K562 (cell line): ENCODE results near the gene HSDL1. TPM values are rescaled to one million over a fixed set of nuclear protein-coding genes. Genes with fewer than 3 reads are reported as not detected.

Experiments
- ATAC-seq: fragments of 200-7000 bp; cut with Tn5 transposase; 3 replicates; pipeline ENCODE4 v1.9.1; 2020; ENCODE audit warnings: moderate library complexity
- BruUV-seq: library from RNA; stranded (reverse); fragments of 400-500 nt; replicated peaks from 2 replicates; lab custom pipeline; 2021; lab: Mats Ljungman, UMichigan
- CTCF ChIA-PET: fragments of 300-600 bp; formaldehyde crosslinking; extraction: SDS; loops from one replicate; lab custom pipeline; 2021; ENCODE audit warnings: low intra/inter-chr PET ratio; lab: Yijun Ruan, JAX
- POLR2A ChIA-PET: fragments of 300-600, 350-650 bp; sonication (Branson Sonifier 250); formaldehyde crosslinking; extraction: SDS; loops from one replicate; lab custom pipeline; 2021; ENCODE audit warnings: antibody characterized with exemption, inconsistent platforms; lab: Yijun Ruan, JAX
- DNase-seq, 4 experiments: peaks; one replicate each; pipeline versions ENCODE4 v3.0.0 to v3.0.0-alpha.2; 2011 to 2018; ENCODE audit warnings: low spot score in 3 of 4, mixed read lengths in 3 of 4; ENCODE audit errors: extremely low read depth in 1 of 4
- FAIRE-seq: peaks from 2 replicates; lab custom pipeline; 2011; peaks lifted over from hg19 to GRCh38; lab: Jason Lieb, UNC
- H2AFZ ChIP-seq: 2 replicates; pipeline ENCODE4 v1.6.0; 2011; ENCODE audit warnings: low read depth, low read length, control low read depth, inconsistent platforms
- H3K27ac ChIP-seq: fragments of 200-600 bp; 3 replicates; pipeline ENCODE4 v1.8.0; 2011; ENCODE audit warnings: low read depth, mild to moderate bottlenecking, control low read depth, inconsistent platforms, low read length, moderate library complexity, mixed read lengths; ENCODE audit errors: extremely low read depth
- H3K27me3 ChIP-seq, 2 experiments: fragments of 300-600 bp in 1 of 2; 2 replicates in 1 of 2; 3 replicates in 1 of 2; pipeline versions ENCODE4 v1.6.0 to v1.8.0; 2011; ENCODE audit warnings: inconsistent platforms in 2 of 2, low read length in 2 of 2, mild to moderate bottlenecking in 1 of 2, mixed read lengths in 1 of 2, moderate library complexity in 1 of 2; ENCODE audit not compliant: control insufficient read depth in 2 of 2, insufficient read depth in 2 of 2
- H3K36me3 ChIP-seq: fragments of 300-600 bp; 3 replicates; pipeline ENCODE4 v1.8.0; 2011; ENCODE audit warnings: mild to moderate bottlenecking, low read length, inconsistent platforms; ENCODE audit not compliant: control insufficient read depth, insufficient read depth
- H3K4me1 ChIP-seq, 2 experiments: fragments of 200-600 bp in 1 of 2; replicated peaks in 1 of 2; 2 replicates in 1 of 2; 3 replicates in 1 of 2; pipeline versions ENCODE4 v1.5.1 to v1.8.0; 2011; ENCODE audit warnings: inconsistent platforms in 2 of 2, low read length in 2 of 2, mild to moderate bottlenecking in 1 of 2, mixed read lengths in 1 of 2, moderate library complexity in 1 of 2; ENCODE audit not compliant: control insufficient read depth in 2 of 2, insufficient read depth in 2 of 2
- H3K4me2 ChIP-seq: 2 replicates; pipeline ENCODE4 v1.6.1; 2011; ENCODE audit warnings: low read length, control low read depth, inconsistent platforms, mixed read lengths; ENCODE audit not compliant: insufficient read depth
- H3K4me3 ChIP-seq: fragments of 200-600 bp; sonication (generic), shearing (Covaris generic); 2 replicates; pipeline ENCODE4 v1.5.1; 2016; ENCODE audit warnings: control low read depth, inconsistent platforms
- H3K79me2 ChIP-seq: fragments of 200-600 bp; 3 replicates; pipeline ENCODE4 v1.8.0; 2011; ENCODE audit warnings: low read length, inconsistent platforms; ENCODE audit not compliant: control insufficient read depth, insufficient read depth
- H3K9ac ChIP-seq, 2 experiments: 2 replicates each; pipeline versions ENCODE4 v1.6.0 to v1.6.1; 2011; ENCODE audit warnings: low read depth in 2 of 2, low read length in 2 of 2, control low read depth in 1 of 2, inconsistent platforms in 1 of 2, mild to moderate bottlenecking in 1 of 2, mixed read lengths in 1 of 2; ENCODE audit not compliant: insufficient read depth in 1 of 2
- H3K9me1 ChIP-seq: one replicate; pipeline ENCODE4 v1.6.0; 2011; ENCODE audit warnings: inconsistent platforms, mild to moderate bottlenecking, low read length, moderate library complexity; ENCODE audit not compliant: control insufficient read depth, insufficient read depth
- H3K9me3 ChIP-seq: replicated peaks from 2 replicates; pipeline ENCODE4 v1.5.1; 2011; ENCODE audit warnings: low read depth, low read length, inconsistent platforms; ENCODE audit not compliant: control insufficient read depth, insufficient read depth
- H4K20me1 ChIP-seq: replicated peaks from 2 replicates; pipeline ENCODE4 v1.6.1; 2011; ENCODE audit warnings: low read length, inconsistent platforms, mixed read lengths; ENCODE audit not compliant: control insufficient read depth, insufficient read depth
- CBX5 ChIP-seq: IDR thresholded peaks from 2 replicates; pipeline ENCODE4 v1.6.1; 2014; ENCODE audit warnings: low read depth, borderline replicate concordance
- PTRF ChIP-seq: fragments of 450-650 bp; IDR thresholded peaks from 2 replicates; pipeline ENCODE4 v1.6.1; 2016; ENCODE audit warnings: mild to moderate bottlenecking, missing genetic modification characterization, missing compliant biosample characterization
- RFX1 ChIP-seq: fragments of 450-650 bp; IDR thresholded peaks from 2 replicates; pipeline ENCODE4 v1.6.1; 2016; ENCODE audit warnings: mild to moderate bottlenecking, moderate library complexity
- TAF15 ChIP-seq: fragments of 200-400 bp; formaldehyde crosslinking; IDR thresholded peaks from 2 replicates; pipeline ENCODE4 v1.6.1; 2017; ENCODE audit warnings: mild to moderate bottlenecking, low read depth, low read length, moderate library complexity
- ZNF347 ChIP-seq: fragments of 450-650 bp; formaldehyde crosslinking; IDR thresholded peaks from 2 replicates; pipeline ENCODE4 v1.4.0; 2020; ENCODE audit warnings: low read depth, mild to moderate bottlenecking, moderate library complexity
- ZNF695 ChIP-seq: fragments of 450-650 bp; formaldehyde crosslinking; IDR thresholded peaks from 2 replicates; pipeline ENCODE4 v1.4.0; 2020; ENCODE audit warnings: mild to moderate bottlenecking, moderate library complexity
- WGBS: fragments of 100-300 bp; shearing (Covaris generic); methylation state at CpG from one replicate; pipeline ENCODE4 v1.1.6; 2016; ENCODE audit warnings: low coverage, mixed read lengths; ENCODE audit not compliant: insufficient coverage; ENCODE audit errors: missing lambda C conversion rate; 5-methylcytosine and 5-hydroxymethylcytosine counted together
- in situ Hi-C: fragments of 300-500 bp; cut with MboI; formaldehyde crosslinking; loops from 4 replicates; pipeline ENCODE4 v1.15.0; 2018; ENCODE audit warnings: inconsistent platforms, mixed read lengths
- intact Hi-C: fragments of 100-400 bp; cut with micrococcal nuclease; formaldehyde crosslinking; loops from 2 replicates; pipeline ENCODE4 v1.14.2; 2022
- polyA plus RNA-seq, 8 experiments: library from polyadenylated mRNA; depleted of rRNA in 4 of 8; stranded (reverse) in 5 of 8; unstranded in 3 of 8; fragments of >200 nt; fragmentation: Nextera tagmentation in 2 of 8; fragmentation: Illumina TruSeq in 1 of 8; extraction: Ambion mirVana in 2 of 8; extraction: Trizol in 1 of 8; gene quantifications; 2 replicates each; pipeline versions ENCODE4 v1.2.1 to v1.2.3, GENCODE V29; 2011 to 2014; ENCODE audit warnings: inconsistent platforms in 1 of 8, missing spikeins in 1 of 8
- total RNA-seq, 7 experiments: library from RNA; depleted of rRNA in 6 of 7; stranded (reverse); fragments of >200 nt in 6 of 7; fragmentation: Illumina TruSeq in 2 of 7; extraction: Trizol in 2 of 7; gene quantifications; 2 replicates each; pipeline versions ENCODE4 v1.2.1 to v1.2.3, GENCODE V29; 2011 to 2021; ENCODE audit warnings: low replicate concordance in 1 of 7
- TF ChIP-seq, protein P1 (sequence below): IDR thresholded peaks from 2 replicates; pipeline ENCODE4 v1.6.1; 2011; ENCODE audit warnings: borderline replicate concordance, low read depth, mild to moderate bottlenecking, moderate library complexity, low read length; ENCODE audit not compliant: insufficient read depth, poor library complexity, severe bottlenecking
- TF ChIP-seq, protein P2 (sequence below): fragments of 450-650 bp; IDR thresholded peaks from 2 replicates; pipeline ENCODE4 v1.6.1; 2016
- TF ChIP-seq, protein P3 (sequence below): fragments of 450-650 bp; IDR thresholded peaks from 2 replicates; pipeline ENCODE4 v1.7.1; 2018; ENCODE audit warnings: mild to moderate bottlenecking, low read depth; ENCODE audit not compliant: partially characterized antibody

Gene HSDL1
- total and polyA plus RNA-seq, 9 of the 15 experiments (the other 6 are each of a cell fraction or from before 2014, with no cell fraction given) = 14.8 to 41.2 (median 27.7) TPM

DNA sequence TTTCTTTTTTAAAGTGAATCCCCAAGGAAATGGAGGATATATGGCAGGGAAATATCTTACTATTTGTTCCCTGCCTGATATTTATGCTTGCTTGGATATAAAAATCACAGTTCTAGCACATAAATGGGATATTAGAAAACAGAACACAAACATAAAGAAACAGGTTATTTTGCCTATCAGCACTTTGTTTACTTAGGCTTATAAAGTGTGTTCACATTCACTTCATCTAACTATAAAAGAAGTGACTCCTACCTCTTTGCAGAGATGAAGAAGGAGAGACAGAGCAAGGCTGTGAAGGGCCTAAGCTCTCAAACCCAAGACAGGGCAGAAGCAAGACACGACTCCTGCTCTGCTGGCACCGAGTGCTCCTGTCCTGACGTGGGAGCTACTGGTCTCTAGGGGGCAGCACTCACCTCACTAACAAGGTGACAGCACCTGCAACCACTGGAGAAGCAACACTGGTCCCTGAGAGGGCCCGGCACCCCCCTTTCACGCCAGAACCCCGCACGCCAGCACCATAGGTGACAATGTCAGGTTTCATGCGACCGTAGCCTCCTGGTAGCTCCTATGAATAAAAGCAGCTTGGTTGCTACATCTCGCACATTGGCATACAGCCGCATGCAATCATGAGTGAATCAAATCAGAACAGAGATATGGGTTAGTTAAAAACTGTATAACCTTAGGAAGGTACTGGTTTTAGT is 60.3 kb downstream of the HSDL1 start (continued):
- TF ChIP-seq, protein P1, sequence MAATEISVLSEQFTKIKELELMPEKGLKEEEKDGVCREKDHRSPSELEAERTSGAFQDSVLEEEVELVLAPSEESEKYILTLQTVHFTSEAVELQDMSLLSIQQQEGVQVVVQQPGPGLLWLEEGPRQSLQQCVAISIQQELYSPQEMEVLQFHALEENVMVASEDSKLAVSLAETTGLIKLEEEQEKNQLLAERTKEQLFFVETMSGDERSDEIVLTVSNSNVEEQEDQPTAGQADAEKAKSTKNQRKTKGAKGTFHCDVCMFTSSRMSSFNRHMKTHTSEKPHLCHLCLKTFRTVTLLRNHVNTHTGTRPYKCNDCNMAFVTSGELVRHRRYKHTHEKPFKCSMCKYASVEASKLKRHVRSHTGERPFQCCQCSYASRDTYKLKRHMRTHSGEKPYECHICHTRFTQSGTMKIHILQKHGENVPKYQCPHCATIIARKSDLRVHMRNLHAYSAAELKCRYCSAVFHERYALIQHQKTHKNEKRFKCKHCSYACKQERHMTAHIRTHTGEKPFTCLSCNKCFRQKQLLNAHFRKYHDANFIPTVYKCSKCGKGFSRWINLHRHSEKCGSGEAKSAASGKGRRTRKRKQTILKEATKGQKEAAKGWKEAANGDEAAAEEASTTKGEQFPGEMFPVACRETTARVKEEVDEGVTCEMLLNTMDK = peak; percentile 59
- TF ChIP-seq, protein P2, sequence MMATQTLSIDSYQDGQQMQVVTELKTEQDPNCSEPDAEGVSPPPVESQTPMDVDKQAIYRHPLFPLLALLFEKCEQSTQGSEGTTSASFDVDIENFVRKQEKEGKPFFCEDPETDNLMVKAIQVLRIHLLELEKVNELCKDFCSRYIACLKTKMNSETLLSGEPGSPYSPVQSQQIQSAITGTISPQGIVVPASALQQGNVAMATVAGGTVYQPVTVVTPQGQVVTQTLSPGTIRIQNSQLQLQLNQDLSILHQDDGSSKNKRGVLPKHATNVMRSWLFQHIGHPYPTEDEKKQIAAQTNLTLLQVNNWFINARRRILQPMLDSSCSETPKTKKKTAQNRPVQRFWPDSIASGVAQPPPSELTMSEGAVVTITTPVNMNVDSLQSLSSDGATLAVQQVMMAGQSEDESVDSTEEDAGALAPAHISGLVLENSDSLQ = 0 out of 2 replicates have a peak, but pooled peaks have one; percentile 22

DNA sequence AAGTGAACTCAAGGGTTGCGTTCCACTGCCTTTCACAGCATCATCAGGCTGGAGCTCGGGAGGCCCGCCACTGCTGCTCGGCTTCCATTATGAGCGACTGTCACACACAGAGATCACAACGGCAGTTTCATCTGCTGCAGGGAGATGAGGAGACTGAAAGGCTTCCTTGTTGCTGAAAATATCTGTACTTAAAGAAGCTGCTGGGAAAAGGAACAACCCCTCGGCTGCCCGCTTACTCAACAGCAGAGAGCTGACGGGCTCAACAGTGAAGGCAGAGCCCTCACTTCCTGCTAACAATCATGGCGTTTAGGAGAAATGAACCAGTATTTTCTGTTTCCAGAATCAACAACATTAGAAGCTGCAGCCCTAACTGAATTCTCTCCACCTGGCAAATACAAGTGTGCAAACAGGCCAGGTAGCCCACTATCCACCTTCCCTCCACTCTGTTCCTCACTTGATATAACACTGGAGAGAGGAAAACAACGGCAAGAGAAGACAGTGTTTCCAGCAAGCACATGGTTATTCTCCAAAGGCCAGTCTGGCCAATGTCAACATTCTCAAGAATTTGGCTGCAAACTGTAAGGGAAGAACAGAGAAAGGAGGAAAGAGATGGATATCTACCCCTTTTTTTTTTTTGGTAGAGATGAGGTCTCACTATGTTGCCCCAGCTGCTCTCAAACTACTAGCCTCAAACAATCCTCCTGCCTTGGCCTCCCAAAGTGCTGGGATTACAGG is 62.0 kb downstream of the HSDL1 start:
- in situ Hi-C loops = loop anchor here (5.0 kb wide), 1 partner anchor 84 kb away; no protein-coding TSS in a partner anchor
- Histone ChIP-seq H3K27me3 (no peaks in the 10 kb centered on the region), H3K9me3 (no peaks in the 10 kb centered on the region), H3K9me1 (no peaks in the 10 kb centered on the region), H3K4me3 (no peak overlapping the region), H3K79me2 (no peaks in the 10 kb centered on the region), H3K4me2 (no peak overlapping the region), H3K4me1 (peaks cover 0 to 3% of the 10 kb centered on the region in 2 experiments; a peak in 1 of 5 replicates), H3K9ac (no peak overlapping the region), H3K36me3 (peaks cover 84% of the 10 kb centered on the region), H4K20me1 (no peaks in the 10 kb centered on the region), H2AFZ (no peak overlapping the region), H3K27ac (no peak overlapping the region)
- WGBS = 93% methylated on average over 11 of the region's 11 CpGs
- FAIRE-seq = no peak
- intact Hi-C loops = loop anchor here (10.0 kb wide), 1 partner anchor 402 kb away; no protein-coding TSS in a partner anchor
- no peak for ATAC-seq
- CTCF ChIA-PET = interaction anchor here (3.0 kb wide), 1 partner anchor 104 kb away, joined by 26 read pairs; the partner anchor contains the start of gene TAF1C
- no TSS peak for BruUV-seq
- DNase-seq = no peak
- POLR2A ChIA-PET = no interaction called here
- TF ChIP-seq ZNF695 (CRISPR knock-in tag) (no peak), ZNF347 (CRISPR knock-in tag) (no peak), RFX1 (no peak), PTRF (no peak), CBX5 (no peak), TAF15 (no peak)
- TF ChIP-seq, protein P1 = no peak
- TF ChIP-seq, protein P3, sequence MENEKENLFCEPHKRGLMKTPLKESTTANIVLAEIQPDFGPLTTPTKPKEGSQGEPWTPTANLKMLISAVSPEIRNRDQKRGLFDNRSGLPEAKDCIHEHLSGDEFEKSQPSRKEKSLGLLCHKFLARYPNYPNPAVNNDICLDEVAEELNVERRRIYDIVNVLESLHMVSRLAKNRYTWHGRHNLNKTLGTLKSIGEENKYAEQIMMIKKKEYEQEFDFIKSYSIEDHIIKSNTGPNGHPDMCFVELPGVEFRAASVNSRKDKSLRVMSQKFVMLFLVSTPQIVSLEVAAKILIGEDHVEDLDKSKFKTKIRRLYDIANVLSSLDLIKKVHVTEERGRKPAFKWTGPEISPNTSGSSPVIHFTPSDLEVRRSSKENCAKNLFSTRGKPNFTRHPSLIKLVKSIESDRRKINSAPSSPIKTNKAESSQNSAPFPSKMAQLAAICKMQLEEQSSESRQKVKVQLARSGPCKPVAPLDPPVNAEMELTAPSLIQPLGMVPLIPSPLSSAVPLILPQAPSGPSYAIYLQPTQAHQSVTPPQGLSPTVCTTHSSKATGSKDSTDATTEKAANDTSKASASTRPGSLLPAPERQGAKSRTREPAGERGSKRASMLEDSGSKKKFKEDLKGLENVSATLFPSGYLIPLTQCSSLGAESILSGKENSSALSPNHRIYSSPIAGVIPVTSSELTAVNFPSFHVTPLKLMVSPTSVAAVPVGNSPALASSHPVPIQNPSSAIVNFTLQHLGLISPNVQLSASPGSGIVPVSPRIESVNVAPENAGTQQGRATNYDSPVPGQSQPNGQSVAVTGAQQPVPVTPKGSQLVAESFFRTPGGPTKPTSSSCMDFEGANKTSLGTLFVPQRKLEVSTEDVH = no peak
